HG02938 (cell line): ENCODE results near the gene FFAR2.

Experiments
- ATAC-seq: cut with Tn5 transposase; IDR thresholded peaks from one replicate; pipeline ENCODE4 v1.9.1; 2021; ENCODE audit warnings: mild to moderate bottlenecking, moderate library complexity; ENCODE audit not compliant: unreplicated experiment

Gene FFAR2

DNA sequence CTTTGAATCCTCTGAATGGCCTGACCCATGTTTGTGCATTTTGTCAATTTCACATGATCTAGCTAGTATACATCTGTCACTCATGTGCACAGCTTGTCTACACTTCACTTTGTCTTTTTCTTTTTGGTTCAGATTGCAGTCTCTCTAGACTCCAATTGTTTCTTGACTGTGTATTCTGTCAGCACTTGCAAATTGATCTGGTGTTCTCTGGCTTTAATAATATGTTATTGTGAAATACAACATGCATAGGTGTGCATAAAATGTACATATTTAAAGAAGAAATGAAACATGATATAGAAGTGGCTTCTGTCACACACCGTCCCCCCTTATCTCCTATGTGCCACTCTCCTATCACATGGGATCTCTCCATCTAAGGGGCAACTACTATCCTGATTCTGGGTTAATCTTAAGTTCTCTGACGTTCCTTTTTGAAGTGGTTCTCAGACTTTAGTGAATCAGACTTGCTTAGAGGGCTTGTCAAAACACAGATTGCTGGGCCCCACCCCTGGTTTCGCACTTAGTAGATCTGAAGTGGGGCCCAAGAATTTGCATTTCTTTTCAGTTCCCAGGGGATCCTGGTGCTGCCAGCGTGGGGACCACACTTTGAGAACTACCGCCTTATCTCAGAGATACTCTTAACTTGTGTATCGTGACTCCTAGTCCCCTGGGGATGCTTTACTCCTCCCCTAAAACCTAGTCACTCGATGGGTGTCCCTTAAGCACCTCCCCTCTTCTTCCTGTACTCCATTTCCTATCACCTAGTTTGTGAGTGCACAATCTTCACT, 36.4 kb downstream of the FFAR2 start:
- ATAC-seq, result no peak

- no peak for ATAC-seq
Observed at GRCh38 chr19:35486268-35486708, 38.2 kb downstream of the FFAR2 start.

DNA sequence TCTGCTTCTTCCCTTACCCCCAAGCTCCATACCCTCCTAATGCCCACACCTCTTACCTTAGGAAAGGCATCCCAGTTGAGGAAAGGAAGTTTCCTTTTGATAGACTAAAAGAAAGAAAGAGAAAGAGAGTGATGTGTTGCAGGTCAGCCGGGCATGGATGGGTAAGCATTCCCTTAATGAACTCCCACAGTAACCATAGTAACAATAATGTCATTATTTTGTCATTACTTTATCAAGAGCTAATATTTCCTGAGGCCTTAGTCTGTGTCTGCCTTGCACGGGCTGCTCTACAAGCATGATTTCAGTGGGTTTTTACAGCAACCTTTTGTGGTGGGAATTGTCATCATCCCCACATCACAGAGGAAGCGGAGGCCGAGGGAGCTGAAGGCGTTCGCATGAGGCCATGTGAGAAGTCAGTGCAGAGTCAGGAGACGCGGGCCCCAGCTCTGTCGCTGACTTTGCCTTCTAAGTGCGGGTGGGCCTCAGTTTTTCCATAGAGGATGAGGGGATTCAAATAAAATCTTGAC, 39.7 kb downstream of the FFAR2 start:
- ATAC-seq, result no peak

DNA sequence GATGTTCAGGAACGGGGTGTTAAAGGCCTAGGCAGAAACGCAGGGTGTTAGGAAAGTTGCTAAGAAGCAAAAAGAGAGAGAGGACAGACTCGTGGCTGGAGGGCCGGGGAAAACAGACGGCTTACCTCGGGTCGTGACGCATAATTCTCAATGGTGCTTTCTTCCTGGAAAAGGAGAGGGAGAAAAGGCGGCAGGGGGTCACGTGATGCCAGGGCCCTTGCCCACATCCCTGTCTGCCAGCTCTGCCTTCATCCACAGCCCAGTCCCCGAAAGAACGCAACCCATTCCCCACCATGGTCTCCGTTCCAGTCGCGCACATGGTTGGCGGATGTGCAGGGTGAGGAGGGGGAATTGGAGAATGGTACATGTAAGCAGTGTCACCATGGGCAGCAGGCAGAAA, 40.6 kb downstream of the FFAR2 start:
- no peak for ATAC-seq

DNA sequence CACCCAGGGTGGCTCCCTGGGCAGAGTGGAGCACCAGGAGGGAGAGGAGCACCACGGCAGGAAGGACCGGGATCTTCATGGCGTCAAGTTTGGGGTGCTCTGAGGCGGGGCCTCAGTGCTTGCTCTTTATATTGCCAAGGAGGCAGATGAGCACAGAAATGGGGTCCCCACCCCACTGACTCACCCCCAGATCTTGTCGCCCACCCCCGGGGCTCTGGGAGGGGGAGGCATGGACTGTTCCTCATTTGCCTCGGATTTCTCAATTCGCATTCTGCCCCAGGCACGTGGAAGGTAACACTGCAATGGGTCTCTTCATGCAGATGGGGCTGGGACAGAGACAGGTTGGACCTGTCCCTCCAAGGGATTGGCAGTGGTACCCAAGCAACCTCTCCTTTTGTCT, 42.3 kb downstream of the FFAR2 start, which contains the start of gene KRTDAP:
Gene KRTDAP, minus strand, starts transcription at position 101 of the 400 bp plus-strand sequence. Its CDS starts 22 bp downstream, at position 79.
- no peak for ATAC-seq

DNA sequence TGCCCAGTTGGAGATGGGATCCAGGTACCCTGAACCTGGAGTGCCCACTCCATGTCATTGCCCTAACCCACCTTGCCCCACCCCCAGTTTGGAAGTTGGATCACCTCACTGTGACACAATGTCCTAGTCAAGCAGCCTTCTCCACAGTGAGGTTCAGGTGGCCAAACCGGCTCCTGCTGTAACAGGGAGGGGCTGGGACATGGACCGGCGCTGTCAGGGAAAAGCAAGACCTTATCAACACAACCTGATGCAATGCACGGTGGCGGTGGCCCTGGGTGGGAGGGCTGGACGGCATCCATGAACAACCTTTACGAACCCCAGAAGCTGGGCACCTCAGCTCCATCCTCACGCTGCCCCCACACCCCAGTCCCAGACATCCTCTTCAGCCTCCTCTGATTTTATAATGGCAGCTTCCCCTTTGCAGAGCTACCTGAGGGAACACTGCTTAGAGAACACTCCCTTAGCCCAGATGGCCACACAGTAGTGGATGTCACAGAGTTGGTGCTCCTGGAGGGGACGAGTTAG, 43.8 kb downstream of the FFAR2 start:
- no peak for ATAC-seq

GRCh38 chr19:35493971-35494370, 45.9 kb downstream of the FFAR2 start:
- ATAC-seq, result no peak

- no peak for ATAC-seq
Observed at GRCh38 chr19:35495107-35496064, 47.3 kb downstream of the FFAR2 start.

- no peak for ATAC-seq
Observed at GRCh38 chr19:35497406-35497805, 49.3 kb downstream of the FFAR2 start.

- no peak for ATAC-seq
Observed at GRCh38 chr19:35498220-35498619, 50.2 kb downstream of the FFAR2 start.

GRCh38 chr19:35498984-35499527, 51.0 kb downstream of the FFAR2 start:
- no peak for ATAC-seq

- no peak for ATAC-seq
Observed at GRCh38 chr19:35500611-35501010, 52.6 kb downstream of the FFAR2 start.
